Ovary (tissue), 3 donors: ENCODE measurements around the gene GADD45G.

Experiments used
- CTCF ChIP-seq, 3 donors: fragments of 450-650 bp in 2 of 3; fragments of 200-600 bp in 1 of 3; IDR thresholded peaks; one replicate each; pipeline versions ENCODE4 v1.5.1 to v1.8.0; 2016 to 2022; ENCODE audit warnings: antibody characterized with exemption in 3 of 3, mild to moderate bottlenecking in 1 of 3
- POLR2A ChIP-seq: fragments of 450-650 bp; IDR thresholded peaks from one replicate; pipeline ENCODE4 v1.6.1; 2017; ENCODE audit warnings: antibody characterized with exemption, mild to moderate bottlenecking, moderate library complexity
- donor health status: DM: no; HTN: no; CAD: no.

GRCh38 chr9:89555036-89555415 is 49.8 kb upstream of the GADD45G start:
- TF ChIP-seq CTCF (IDR thresholded peaks at IDR 0.05): no peak
- no peak for TF ChIP-seq POLR2A
